A549 (cell line): ENCODE results near the gene SYNM.

Source experiments
- CTCF ChIP-seq: fragments of >200 bp; sonication (Bioruptor Twin); formaldehyde crosslinking; IDR thresholded peaks from 3 replicates; pipeline ENCODE4 v1.5.1; 2016
- EP300 ChIP-seq, 2 experiments: fragments of >200 bp; sonication (Bioruptor Twin); formaldehyde crosslinking; IDR thresholded peaks; 2 replicates in 1 of 2; 3 replicates in 1 of 2; pipeline ENCODE4 v1.6.1; 2016 to 2017
- JUNB ChIP-seq: fragments of >200 bp; sonication (Bioruptor Twin); formaldehyde crosslinking; IDR thresholded peaks from 2 replicates; pipeline ENCODE4 v1.6.1; 2016
- PBX3 ChIP-seq: IDR thresholded peaks from 2 replicates; pipeline ENCODE4 v1.6.1; 2012
- POLR2A ChIP-seq: IDR thresholded peaks from 2 replicates; pipeline ENCODE4 v1.6.1; 2012; ENCODE audit warnings: mild to moderate bottlenecking, low read length
- REST ChIP-seq: fragments of 200-600 bp; sonication (generic); IDR thresholded peaks from 2 replicates; pipeline ENCODE4 v1.6.1; 2016; ENCODE audit warnings: antibody characterized with exemption, mild to moderate bottlenecking, moderate library complexity

GRCh38 chr15:99174567-99175395 lies 69.9 kb downstream of the SYNM start:
- TF ChIP-seq PBX3 (no peak), CTCF (no peak), POLR2A (no peak), REST (no peak), EP300 (IDR thresholded peaks at IDR 0.05) (no peak), JUNB (no peak)
